Tibial nerve (tissue), 4 donors: ENCODE measurements around the gene METAP1D. TPM values are rescaled to one million over a fixed set of nuclear protein-coding genes. Genes with fewer than 3 reads are reported as not detected.
"Not testable (repeated sequence)": the region's sequence is repeated elsewhere in the genome, so short reads cannot be mapped to it uniquely, and the experiment has no call there.

Experiments used
- DNase-seq, 2 donors: peaks; one replicate each; pipeline ENCODE4 v3.0.0-alpha.2; 2019; ENCODE audit warnings: low spot score in 2 of 2
- H3K27ac ChIP-seq, 4 donors: fragments of 200-600 bp; sonication (generic) in 3 of 4; one replicate each; pipeline ENCODE4 v1.5.1; 2017 to 2019; ENCODE audit warnings: mild to moderate bottlenecking in 1 of 4
- H3K27me3 ChIP-seq, 2 donors: fragments of 200-600 bp; sonication (generic) in 1 of 2; one replicate each; pipeline versions ENCODE4 v1.5.1 to v1.6.0; 2017 to 2019
- H3K36me3 ChIP-seq, 3 donors: fragments of 200-600 bp; sonication (generic); one replicate each; pipeline ENCODE4 v1.5.1; 2018 to 2019
- H3K4me1 ChIP-seq, 4 donors: fragments of 200-600 bp; sonication (generic) in 3 of 4; one replicate each; pipeline ENCODE4 v1.5.1; 2017 to 2019
- H3K4me3 ChIP-seq, 4 donors: fragments of 200-600 bp; sonication (generic) in 3 of 4; one replicate each; pipeline ENCODE4 v1.5.1; 2017 to 2019; ENCODE audit warnings: mild to moderate bottlenecking in 1 of 4, moderate library complexity in 1 of 4
- H3K9me3 ChIP-seq, 4 donors: fragments of 200-600 bp; sonication (generic) in 3 of 4; one replicate each; pipeline ENCODE4 v1.5.1; 2017 to 2019
- CTCF ChIP-seq, 5 experiments: fragments of 200-600 bp in 3 of 5; fragments of 450-650 bp in 2 of 5; sonication (generic) in 3 of 5; IDR thresholded peaks; one replicate each; pipeline ENCODE4 v1.5.1; 2016 to 2019; ENCODE audit warnings: antibody characterized with exemption in 5 of 5, mild to moderate bottlenecking in 3 of 5, moderate library complexity in 2 of 5
- EP300 ChIP-seq, 2 donors: sonication (generic); formaldehyde crosslinking; IDR thresholded peaks; one replicate each; pipeline ENCODE4 v1.6.1; 2017; ENCODE audit warnings: antibody characterized with exemption in 2 of 2, mild to moderate bottlenecking in 1 of 2
- POLR2A ChIP-seq, 2 donors: fragments of 450-650 bp; IDR thresholded peaks; one replicate each; pipeline ENCODE4 v1.6.1; 2017; ENCODE audit warnings: antibody characterized with exemption in 2 of 2, mild to moderate bottlenecking in 2 of 2, moderate library complexity in 2 of 2
- WGBS, 2 donors: methylation state at CpG; one replicate each; pipeline ENCODE4 v1.1.5; 2018; 5-methylcytosine and 5-hydroxymethylcytosine counted together
- total RNA-seq, 4 donors: library from RNA; depleted of rRNA; stranded (reverse); fragments of >200 nt; gene quantifications; one replicate each; pipeline ENCODE4 v1.1.0, GENCODE V29; 2016

The METAP1D gene
- total RNA-seq, 4 donors from 2014 or later = 9.4 to 28.4 (median 14.7) TPM

GRCh38 chr2:172062402-172063004 lies 62.8 kb downstream of the METAP1D start:
- H3K27ac ChIP-seq = no peak overlapping the region
- H3K36me3 ChIP-seq = peaks cover 0 to 28% (median 0%) of the 10 kb centered on the region in 3 donors
- 82 to 100% methylated on average over 1 of the region's 1 CpG for WGBS, 2 donors
- no peaks in the 10 kb centered on the region for H3K9me3 ChIP-seq
- no peak overlapping the region for H3K4me3 ChIP-seq
- no peaks in the 10 kb centered on the region for H3K4me1 ChIP-seq
- H3K27me3 ChIP-seq = no peaks in the 10 kb centered on the region
- no peak for DNase-seq
- TF ChIP-seq POLR2A (IDR thresholded peaks at IDR 0.05) (no peak), CTCF (IDR thresholded peaks at IDR 0.05) (no peak), EP300 (IDR thresholded peaks at IDR 0.05) (no peak)

DNA sequence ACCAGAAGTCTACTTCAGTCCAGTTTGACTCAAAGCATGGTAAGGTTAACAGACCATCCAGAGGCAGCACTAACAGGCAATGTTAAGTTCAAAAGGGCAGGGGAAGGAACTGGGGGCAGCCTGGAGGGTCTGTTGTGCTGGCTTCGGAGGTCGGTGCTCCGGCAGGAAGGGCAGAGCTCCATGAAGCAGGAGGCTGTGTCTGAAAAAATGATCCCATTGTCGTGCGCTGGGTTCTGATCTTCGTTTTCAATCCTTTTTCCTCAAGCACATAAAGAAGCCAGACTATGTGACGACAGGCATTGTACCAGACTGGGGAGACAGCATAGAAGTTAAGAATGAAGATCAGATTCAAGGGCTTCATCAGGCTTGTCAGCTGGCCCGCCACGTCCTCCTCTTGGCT lies 63.7 kb downstream of the METAP1D start:
- Histone ChIP-seq H3K36me3 (peaks cover 0 to 34% (median 0%) of the 10 kb centered on the region in 3 donors), H3K27ac (no peak overlapping the region), H3K9me3 (no peaks in the 10 kb centered on the region), H3K4me1 (no peaks in the 10 kb centered on the region), H3K27me3 (no peaks in the 10 kb centered on the region), H3K4me3 (no peak overlapping the region)
- no peak for TF ChIP-seq CTCF (IDR thresholded peaks at IDR 0.05)
- no peak for TF ChIP-seq EP300 (IDR thresholded peaks at IDR 0.05)
- TF ChIP-seq POLR2A (IDR thresholded peaks at IDR 0.05) = no peak
- DNase-seq = no peak
- WGBS, 2 donors = 74 to 75% methylated on average over 9 of the region's 9 CpGs

DNA sequence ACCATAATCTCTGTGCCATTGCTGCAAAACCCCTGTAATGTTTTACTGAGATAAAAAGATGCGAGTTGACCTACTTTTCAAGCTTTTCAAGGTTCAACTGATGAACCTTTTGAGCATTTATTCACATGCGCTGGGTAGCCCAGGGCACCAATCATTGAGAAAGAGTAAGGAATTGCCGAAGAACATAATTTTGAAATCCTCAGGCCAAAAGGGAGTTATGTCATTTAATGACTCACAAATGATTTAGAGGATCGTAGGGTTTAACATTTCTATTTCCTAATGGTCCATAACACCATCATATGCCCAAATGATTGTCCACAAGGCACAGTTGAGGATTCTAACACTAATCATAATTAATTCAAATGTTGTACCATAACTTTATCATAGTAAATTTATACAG lies 65.4 kb downstream of the METAP1D start:
- no peaks in the 10 kb centered on the region for H3K4me1 ChIP-seq
- TF ChIP-seq EP300 (IDR thresholded peaks at IDR 0.05) = no peak
- no peak for TF ChIP-seq CTCF (IDR thresholded peaks at IDR 0.05)
- no peak for TF ChIP-seq POLR2A (IDR thresholded peaks at IDR 0.05)
- H3K4me3 ChIP-seq = no peak overlapping the region
- H3K27ac ChIP-seq = no peak overlapping the region
- H3K36me3 ChIP-seq = peaks cover 0 to 38% (median 0%) of the 10 kb centered on the region in 3 donors
- whole genome bisulfite sequencing, 2 donors = 83 to 92% methylated on average over 4 of the region's 4 CpGs
- no peaks in the 10 kb centered on the region for H3K27me3 ChIP-seq
- no peaks in the 10 kb centered on the region for H3K9me3 ChIP-seq
- no peak for DNase-seq

DNA sequence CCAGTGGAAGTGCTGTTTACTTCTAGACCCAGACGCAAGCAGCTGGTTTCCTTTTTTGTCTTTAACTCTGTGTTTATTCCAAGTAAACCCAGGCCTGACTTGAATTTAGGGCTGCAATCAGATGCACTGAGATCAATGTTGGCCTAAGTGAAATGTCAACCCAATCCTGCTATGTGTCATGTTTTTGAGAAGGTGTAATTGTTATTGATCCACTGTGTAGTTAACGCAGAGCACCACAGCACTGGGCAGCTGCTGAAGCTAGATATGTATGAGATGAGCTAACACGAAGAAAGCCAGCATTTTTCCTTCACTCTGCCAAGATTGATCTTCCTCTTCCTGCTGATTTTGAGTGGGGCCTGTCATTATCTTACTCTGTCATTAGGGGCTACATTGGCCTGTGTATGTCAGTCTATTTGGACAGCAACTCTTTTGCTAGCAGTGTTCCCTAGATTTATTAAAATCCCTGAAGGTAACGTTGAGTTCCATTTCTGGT lies 66.7 kb downstream of the METAP1D start:
- WGBS, 2 donors = 73 to 75% methylated on average over 4 of the region's 4 CpGs
- no peak overlapping the region for H3K4me3 ChIP-seq
- no peaks in the 10 kb centered on the region for H3K27me3 ChIP-seq
- no peaks in the 10 kb centered on the region for H3K9me3 ChIP-seq
- H3K4me1 ChIP-seq = no peaks in the 10 kb centered on the region
- no peak overlapping the region for H3K27ac ChIP-seq
- no peak for DNase-seq
- TF ChIP-seq EP300 (IDR thresholded peaks at IDR 0.05) = no peak
- no peak for TF ChIP-seq POLR2A (IDR thresholded peaks at IDR 0.05)
- TF ChIP-seq CTCF (IDR thresholded peaks at IDR 0.05) = no peak
- H3K36me3 ChIP-seq = peaks cover 0 to 38% (median 0%) of the 10 kb centered on the region in 3 donors

DNA sequence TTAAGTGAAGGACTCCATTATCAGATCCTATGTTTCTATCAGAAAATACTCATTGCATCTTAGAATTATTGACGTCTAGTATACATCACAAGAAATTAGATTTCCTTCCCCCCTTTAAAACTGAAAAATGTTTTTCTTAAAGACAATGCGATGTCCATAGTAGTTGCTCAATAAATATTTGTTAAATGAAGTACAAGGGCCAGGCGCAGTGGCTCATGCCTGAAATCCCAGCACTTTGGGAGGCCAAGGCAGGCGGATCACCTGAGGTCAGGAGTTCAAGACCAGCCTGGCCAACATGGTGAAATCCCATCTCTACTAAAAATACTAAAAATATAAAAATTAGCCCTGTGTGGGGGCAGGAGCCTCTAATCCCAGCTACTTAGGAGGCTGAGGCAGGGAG lies 68.2 kb downstream of the METAP1D start:
- H3K27me3 ChIP-seq, H3K27ac ChIP-seq, DNase-seq, H3K4me3 ChIP-seq, H3K4me1 ChIP-seq, H3K9me3 ChIP-seq: not testable (repeated sequence)
- peaks cover 0 to 37% (median 0%) of the 10 kb centered on the region in 3 donors for H3K36me3 ChIP-seq
- 89 to 96% methylated on average over 4 of the region's 4 CpGs for WGBS, 2 donors
